NCI-H1694 (cell line): ENCODE results near the gene TRIM34.
"Not testable (repeated sequence)": the region's sequence is repeated elsewhere in the genome, so short reads cannot be mapped to it uniquely, and the experiment has no call there.

Experiments
- DNase-seq: peaks from one replicate; lab custom pipeline; 2025; lab: John Stamatoyannopoulos, UW

The TRIM34 gene

DNA sequence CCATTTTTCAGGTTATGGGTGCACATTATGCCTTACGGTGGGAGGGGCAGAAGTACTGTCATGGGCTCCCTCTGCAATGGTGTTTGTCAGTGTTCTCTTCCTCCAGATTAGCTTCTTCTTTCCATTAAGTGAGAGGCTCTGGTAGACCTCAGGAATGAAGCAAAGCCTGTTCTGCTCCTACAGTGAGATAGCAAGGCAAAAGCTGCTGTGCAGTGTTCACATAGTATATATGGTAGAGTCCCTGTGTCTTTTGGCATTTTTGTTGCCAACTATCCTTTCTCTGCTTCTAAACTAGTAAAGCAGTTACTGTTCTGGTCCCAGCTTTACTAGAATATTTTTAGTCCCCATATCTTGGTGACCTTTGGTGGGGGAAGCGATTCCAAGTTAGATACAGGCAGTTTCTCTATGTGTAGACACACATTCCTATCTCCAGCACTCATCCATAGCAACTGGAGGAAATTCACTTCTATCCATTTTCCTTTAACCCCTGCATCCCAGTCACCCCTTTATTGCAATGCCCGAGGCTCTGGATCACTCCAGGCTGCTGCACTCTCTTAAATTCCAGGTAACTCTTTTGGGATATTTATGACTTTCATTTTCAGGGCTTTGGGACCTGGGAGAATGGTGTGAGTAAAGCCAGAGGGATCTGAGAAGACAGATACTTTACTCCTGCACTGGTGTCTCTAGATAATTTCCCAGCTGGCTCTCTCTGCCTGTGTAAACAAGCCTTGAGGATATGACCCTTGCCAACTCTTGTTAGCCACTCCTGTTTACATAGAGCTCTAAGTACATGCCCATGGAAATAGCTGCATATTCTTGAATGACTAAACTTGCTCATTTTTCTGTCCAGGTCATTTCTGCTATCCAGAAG lies 3.9 kb upstream of the TRIM34 start:
- DNase-seq: no peak

- DNase-seq: no peak
Observed at GRCh38 chr11:5621580-5621979, 3.2 kb upstream of the TRIM34 start.

- no peak for DNase-seq
Observed at GRCh38 chr11:5622802-5623201, 2.0 kb upstream of the TRIM34 start.

- no peak for DNase-seq
Observed at GRCh38 chr11:5625281-5625680, 480 bp downstream of the TRIM34 start.

GRCh38 chr11:5626196-5626595 lies 1.4 kb downstream of the TRIM34 start:
- DNase-seq: no peak

DNA sequence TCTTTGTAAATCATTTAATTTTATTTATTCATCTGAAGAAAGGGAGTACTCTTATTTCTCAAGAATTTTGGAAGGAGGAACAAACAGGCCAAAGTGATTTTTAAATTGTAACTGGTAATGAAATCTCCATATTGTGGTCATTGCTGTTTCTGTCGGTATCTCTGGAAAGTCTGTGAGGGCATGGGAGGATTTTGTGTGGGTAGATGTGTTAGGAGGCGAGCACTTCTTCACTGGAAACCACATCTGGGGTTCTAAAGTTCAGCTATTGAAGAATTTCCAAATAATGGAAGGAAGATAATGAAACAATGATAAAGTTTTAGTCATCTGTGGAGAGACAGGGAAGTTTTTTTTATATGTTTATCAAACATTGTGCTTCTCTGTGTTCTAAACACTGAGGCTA lies 6.6 kb downstream of the TRIM34 start:
- DNase-seq: no peak

- no peak for DNase-seq
Observed at GRCh38 chr11:5631969-5632635, 7.3 kb downstream of the TRIM34 start.

DNA sequence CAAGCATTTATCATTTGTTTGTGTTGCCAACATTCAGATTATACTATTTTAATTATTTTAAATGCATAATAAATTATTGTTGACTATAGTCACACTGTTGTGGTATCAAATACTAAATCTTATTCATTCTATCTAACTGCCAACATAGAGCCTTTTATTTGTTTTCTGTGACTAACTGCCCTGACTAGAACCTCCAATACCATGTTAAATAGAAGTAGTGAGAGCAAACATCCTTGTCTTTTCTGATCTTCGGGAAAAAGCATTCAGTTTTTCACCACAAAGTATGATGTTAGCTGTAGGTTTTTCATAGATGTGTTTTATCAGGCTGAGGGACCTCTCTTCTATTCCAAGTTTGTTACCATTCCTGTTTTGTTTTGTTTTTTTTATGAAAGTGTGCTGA lies 15.2 kb downstream of the TRIM34 start:
- no peak for DNase-seq

GRCh38 chr11:5643585-5643984 lies 18.8 kb downstream of the TRIM34 start:
- DNase-seq: no peak

DNA sequence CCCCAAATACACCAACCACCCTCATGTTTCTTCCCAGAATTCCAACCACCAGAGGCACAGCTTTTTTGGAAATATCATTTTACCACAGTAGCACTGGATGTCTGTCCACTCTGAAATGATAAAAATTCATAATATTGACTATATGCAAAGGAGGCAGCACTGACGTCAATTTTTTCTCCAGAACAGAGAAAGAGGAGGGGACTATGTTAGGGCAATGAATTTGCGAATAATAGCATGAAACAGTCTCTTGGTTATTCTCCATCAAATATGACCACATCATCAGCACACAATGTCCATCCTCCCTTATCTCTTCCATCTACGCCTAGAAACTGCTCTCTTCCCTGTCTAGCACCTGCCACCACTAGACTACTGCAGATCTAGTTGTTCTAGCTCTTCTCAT lies 21.3 kb downstream of the TRIM34 start:
- no peak for DNase-seq

- no peak for DNase-seq
Observed at GRCh38 chr11:5655474-5655873, 30.7 kb downstream of the TRIM34 start.

DNA sequence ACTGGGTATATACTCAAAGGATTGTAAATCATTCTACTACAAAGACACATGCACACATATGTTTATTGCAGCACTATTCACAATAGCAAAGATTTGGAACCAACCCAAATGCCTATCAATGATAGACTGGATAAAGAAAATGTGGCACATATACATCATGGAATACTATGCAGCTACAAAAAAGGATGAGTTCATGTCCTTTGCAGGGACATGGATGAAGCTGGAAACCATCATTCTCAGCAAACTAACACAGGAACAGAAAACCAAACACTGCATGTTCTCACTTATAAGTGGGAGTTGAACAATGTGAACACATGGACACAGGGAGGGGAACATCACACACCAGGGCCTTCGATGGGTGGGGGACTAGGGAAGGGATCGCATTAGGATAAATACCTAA lies 32.2 kb downstream of the TRIM34 start:
- DNase-seq: not testable (repeated sequence)

DNA sequence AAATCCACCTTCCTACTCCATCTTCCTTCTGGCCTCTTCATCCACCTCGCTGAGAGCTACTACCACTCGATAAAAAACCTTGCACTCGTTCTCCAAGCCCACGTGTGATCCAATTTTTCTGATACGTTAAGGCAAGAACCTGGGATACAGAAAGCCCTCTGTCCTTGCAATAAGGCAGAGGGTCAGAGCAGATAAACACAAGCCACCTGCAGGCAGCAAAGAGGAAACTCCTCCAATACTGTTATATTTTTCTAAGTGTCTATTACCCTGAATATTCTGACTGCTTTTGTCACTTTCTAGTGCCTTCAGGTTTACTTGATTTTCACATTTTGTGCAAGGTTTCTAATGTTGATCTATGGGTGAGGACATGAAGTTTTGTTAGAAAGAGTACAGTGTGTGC lies 33.5 kb downstream of the TRIM34 start:
- DNase-seq: no peak

DNA sequence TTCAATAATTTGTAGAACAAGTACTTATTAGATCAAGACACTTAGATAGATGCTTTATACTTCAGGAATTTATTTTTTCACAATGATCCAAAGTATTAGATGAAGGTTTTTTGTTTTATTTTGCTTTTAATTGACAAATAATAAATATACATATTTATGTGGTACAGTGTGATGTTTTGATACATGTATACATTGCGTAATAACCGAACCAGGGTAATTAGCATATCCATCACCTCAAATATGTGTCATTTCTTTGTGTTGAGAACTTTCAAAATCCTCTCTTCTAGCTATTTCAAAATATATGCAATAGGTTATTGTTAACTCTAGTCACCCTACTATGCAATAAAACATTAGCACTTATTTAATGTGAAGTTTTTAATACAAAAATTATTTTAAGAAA lies 38.7 kb downstream of the TRIM34 start:
- no peak for DNase-seq

DNA sequence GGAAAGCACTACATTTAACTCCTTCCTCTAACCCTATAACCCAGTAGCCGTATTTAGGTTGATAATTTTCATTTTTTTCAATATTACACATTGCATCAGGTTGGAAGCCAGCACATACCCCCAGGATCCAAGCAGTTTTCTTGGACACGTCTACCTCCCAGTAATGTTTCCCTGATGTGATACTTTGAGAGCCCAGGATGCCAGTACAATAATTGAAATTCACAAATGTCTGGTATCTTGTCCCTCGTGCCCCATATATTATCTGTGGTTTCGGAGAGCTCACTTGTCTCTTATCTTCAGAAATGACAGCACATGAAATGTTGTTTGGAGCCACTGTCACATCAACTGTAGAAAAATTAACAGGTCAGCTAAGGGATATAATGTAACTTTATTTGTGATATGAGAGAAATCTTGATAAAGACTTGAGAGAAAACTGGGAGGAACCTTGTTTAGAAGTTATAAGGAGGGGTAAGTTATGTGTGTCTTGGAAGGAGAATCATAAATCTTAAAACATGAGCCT lies 40.3 kb downstream of the TRIM34 start:
- no peak for DNase-seq

- DNase-seq: no peak
Observed at GRCh38 chr11:5665746-5666401, 41.1 kb downstream of the TRIM34 start.

DNA sequence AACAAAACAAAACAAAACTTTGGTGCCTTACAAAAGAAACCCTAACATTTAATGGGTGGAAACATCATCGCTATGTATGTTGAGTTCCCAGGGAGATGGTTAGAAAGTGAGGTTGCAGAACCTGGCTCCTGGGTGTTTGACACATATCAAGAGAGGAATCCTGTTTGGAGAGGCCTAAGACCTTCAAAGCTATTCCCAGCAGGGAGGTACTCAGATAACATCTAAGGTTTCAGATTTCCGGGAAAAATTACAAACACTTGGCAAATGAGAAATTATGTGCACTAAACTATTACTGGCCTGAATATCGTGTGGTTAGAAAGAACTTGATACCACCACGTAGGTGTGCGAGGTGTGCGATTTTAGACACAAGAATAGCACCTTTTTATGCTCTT lies 41.6 kb downstream of the TRIM34 start:
- DNase-seq: no peak

GRCh38 chr11:5671831-5672230 lies 47.0 kb downstream of the TRIM34 start:
- no peak for DNase-seq

DNA sequence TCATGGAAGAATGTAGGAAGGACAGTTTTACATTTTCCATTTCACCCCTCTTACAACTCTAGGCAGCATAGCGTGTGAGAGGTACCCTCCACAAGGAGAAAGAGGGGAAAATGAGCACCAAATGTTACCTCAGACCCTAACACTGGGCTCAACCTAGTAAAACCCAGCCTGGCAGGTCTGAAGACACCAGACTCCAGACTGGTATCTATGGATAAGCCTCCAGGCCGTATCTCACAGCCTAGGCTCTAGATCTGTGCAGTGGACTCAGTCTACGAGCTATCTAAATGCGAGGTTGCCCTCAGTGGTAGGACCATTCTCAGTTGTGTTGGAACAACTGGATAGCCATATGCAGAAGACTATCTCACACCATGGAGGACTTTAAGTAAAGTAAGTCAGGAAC lies 49.6 kb downstream of the TRIM34 start:
- no peak for DNase-seq

- DNase-seq: no peak
Observed at GRCh38 chr11:5679811-5680210, 55.0 kb downstream of the TRIM34 start.

- not testable (repeated sequence) for DNase-seq
Observed at GRCh38 chr11:5682890-5683441, 58.2 kb downstream of the TRIM34 start.

- DNase-seq: not testable (repeated sequence)
Observed at GRCh38 chr11:5683620-5684019, 58.8 kb downstream of the TRIM34 start.
